K562 (cell line): ENCODE data around the gene ST6GALNAC6. TPM values are rescaled to one million over a fixed set of nuclear protein-coding genes. Genes with fewer than 3 reads are reported as not detected.

Source experiments
- ATAC-seq: fragments of 200-7000 bp; cut with Tn5 transposase; 3 replicates; pipeline ENCODE4 v1.9.1; 2020; ENCODE audit warnings: moderate library complexity
- BruUV-seq: library from RNA; stranded (reverse); fragments of 400-500 nt; replicated peaks from 2 replicates; lab custom pipeline; 2021; lab: Mats Ljungman, UMichigan
- CTCF ChIA-PET: fragments of 300-600 bp; formaldehyde crosslinking; extraction: SDS; loops from one replicate; lab custom pipeline; 2021; ENCODE audit warnings: low intra/inter-chr PET ratio; lab: Yijun Ruan, JAX
- POLR2A ChIA-PET: fragments of 300-600, 350-650 bp; sonication (Branson Sonifier 250); formaldehyde crosslinking; extraction: SDS; loops from one replicate; lab custom pipeline; 2021; ENCODE audit warnings: antibody characterized with exemption, inconsistent platforms; lab: Yijun Ruan, JAX
- DNase-seq, 4 experiments: peaks; one replicate each; pipeline versions ENCODE4 v3.0.0 to v3.0.0-alpha.2; 2011 to 2018; ENCODE audit warnings: low spot score in 3 of 4, mixed read lengths in 3 of 4; ENCODE audit errors: extremely low read depth in 1 of 4
- FAIRE-seq: peaks from 2 replicates; lab custom pipeline; 2011; peaks lifted over from hg19 to GRCh38; lab: Jason Lieb, UNC
- H2AFZ ChIP-seq: 2 replicates; pipeline ENCODE4 v1.6.0; 2011; ENCODE audit warnings: low read depth, low read length, control low read depth, inconsistent platforms
- H3K27ac ChIP-seq: fragments of 200-600 bp; 3 replicates; pipeline ENCODE4 v1.8.0; 2011; ENCODE audit warnings: low read depth, mild to moderate bottlenecking, control low read depth, inconsistent platforms, low read length, moderate library complexity, mixed read lengths; ENCODE audit errors: extremely low read depth
- H3K27me3 ChIP-seq, 2 experiments: fragments of 300-600 bp in 1 of 2; 2 replicates in 1 of 2; 3 replicates in 1 of 2; pipeline versions ENCODE4 v1.6.0 to v1.8.0; 2011; ENCODE audit warnings: inconsistent platforms in 2 of 2, low read length in 2 of 2, mild to moderate bottlenecking in 1 of 2, mixed read lengths in 1 of 2, moderate library complexity in 1 of 2; ENCODE audit not compliant: control insufficient read depth in 2 of 2, insufficient read depth in 2 of 2
- H3K36me3 ChIP-seq: fragments of 300-600 bp; 3 replicates; pipeline ENCODE4 v1.8.0; 2011; ENCODE audit warnings: mild to moderate bottlenecking, low read length, inconsistent platforms; ENCODE audit not compliant: control insufficient read depth, insufficient read depth
- H3K4me1 ChIP-seq, 2 experiments: fragments of 200-600 bp in 1 of 2; replicated peaks in 1 of 2; 2 replicates in 1 of 2; 3 replicates in 1 of 2; pipeline versions ENCODE4 v1.5.1 to v1.8.0; 2011; ENCODE audit warnings: inconsistent platforms in 2 of 2, low read length in 2 of 2, mild to moderate bottlenecking in 1 of 2, mixed read lengths in 1 of 2, moderate library complexity in 1 of 2; ENCODE audit not compliant: control insufficient read depth in 2 of 2, insufficient read depth in 2 of 2
- H3K4me2 ChIP-seq: 2 replicates; pipeline ENCODE4 v1.6.1; 2011; ENCODE audit warnings: low read length, control low read depth, inconsistent platforms, mixed read lengths; ENCODE audit not compliant: insufficient read depth
- H3K4me3 ChIP-seq: fragments of 200-600 bp; sonication (generic), shearing (Covaris generic); 2 replicates; pipeline ENCODE4 v1.5.1; 2016; ENCODE audit warnings: control low read depth, inconsistent platforms
- H3K79me2 ChIP-seq: fragments of 200-600 bp; 3 replicates; pipeline ENCODE4 v1.8.0; 2011; ENCODE audit warnings: low read length, inconsistent platforms; ENCODE audit not compliant: control insufficient read depth, insufficient read depth
- H3K9ac ChIP-seq, 2 experiments: 2 replicates each; pipeline versions ENCODE4 v1.6.0 to v1.6.1; 2011; ENCODE audit warnings: low read depth in 2 of 2, low read length in 2 of 2, control low read depth in 1 of 2, inconsistent platforms in 1 of 2, mild to moderate bottlenecking in 1 of 2, mixed read lengths in 1 of 2; ENCODE audit not compliant: insufficient read depth in 1 of 2
- H3K9me1 ChIP-seq: one replicate; pipeline ENCODE4 v1.6.0; 2011; ENCODE audit warnings: inconsistent platforms, mild to moderate bottlenecking, low read length, moderate library complexity; ENCODE audit not compliant: control insufficient read depth, insufficient read depth
- H3K9me3 ChIP-seq: replicated peaks from 2 replicates; pipeline ENCODE4 v1.5.1; 2011; ENCODE audit warnings: low read depth, low read length, inconsistent platforms; ENCODE audit not compliant: control insufficient read depth, insufficient read depth
- H4K20me1 ChIP-seq: replicated peaks from 2 replicates; pipeline ENCODE4 v1.6.1; 2011; ENCODE audit warnings: low read length, inconsistent platforms, mixed read lengths; ENCODE audit not compliant: control insufficient read depth, insufficient read depth
- ADNP ChIP-seq: fragments of 200-800 bp; sonication (Bioruptor generic); IDR thresholded peaks from 2 replicates; pipeline ENCODE4 v1.6.1; 2016; ENCODE audit warnings: missing genetic modification characterization, missing compliant biosample characterization
- FIP1L1 ChIP-seq: fragments of 200-400 bp; formaldehyde crosslinking; IDR thresholded peaks from 2 replicates; pipeline ENCODE4 v1.6.1; 2018; ENCODE audit warnings: mild to moderate bottlenecking, low read depth, low read length; ENCODE audit not compliant: poor library complexity, severe bottlenecking
- KDM2B ChIP-seq: fragments of 250-450 bp; sonication (Bioruptor Pico); IDR thresholded peaks from 2 replicates; pipeline ENCODE4 v1.8.0; 2021; ENCODE audit warnings: mild to moderate bottlenecking, moderate library complexity
- PTTG1 ChIP-seq: fragments of 450-650 bp; IDR thresholded peaks from 2 replicates; pipeline ENCODE4 v1.6.1; 2016; ENCODE audit warnings: low read depth, mild to moderate bottlenecking, missing genetic modification characterization, missing compliant biosample characterization
- ZNF77 ChIP-seq: fragments of 250-450 bp; sonication (Bioruptor Pico); IDR thresholded peaks from 2 replicates; pipeline ENCODE4 v1.5.0; 2020
- WGBS: fragments of 100-300 bp; shearing (Covaris generic); methylation state at CpG from one replicate; pipeline ENCODE4 v1.1.6; 2016; ENCODE audit warnings: low coverage, mixed read lengths; ENCODE audit not compliant: insufficient coverage; ENCODE audit errors: missing lambda C conversion rate; 5-methylcytosine and 5-hydroxymethylcytosine counted together
- in situ Hi-C: fragments of 300-500 bp; cut with MboI; formaldehyde crosslinking; loops from 4 replicates; pipeline ENCODE4 v1.15.0; 2018; ENCODE audit warnings: inconsistent platforms, mixed read lengths
- intact Hi-C: fragments of 100-400 bp; cut with micrococcal nuclease; formaldehyde crosslinking; loops from 2 replicates; pipeline ENCODE4 v1.14.2; 2022
- polyA plus RNA-seq, 8 experiments: library from polyadenylated mRNA; depleted of rRNA in 4 of 8; stranded (reverse) in 5 of 8; unstranded in 3 of 8; fragments of >200 nt; fragmentation: Nextera tagmentation in 2 of 8; fragmentation: Illumina TruSeq in 1 of 8; extraction: Ambion mirVana in 2 of 8; extraction: Trizol in 1 of 8; gene quantifications; 2 replicates each; pipeline versions ENCODE4 v1.2.1 to v1.2.3, GENCODE V29; 2011 to 2014; ENCODE audit warnings: inconsistent platforms in 1 of 8, missing spikeins in 1 of 8
- total RNA-seq, 7 experiments: library from RNA; depleted of rRNA in 6 of 7; stranded (reverse); fragments of >200 nt in 6 of 7; fragmentation: Illumina TruSeq in 2 of 7; extraction: Trizol in 2 of 7; gene quantifications; 2 replicates each; pipeline versions ENCODE4 v1.2.1 to v1.2.3, GENCODE V29; 2011 to 2021; ENCODE audit warnings: low replicate concordance in 1 of 7
- TF ChIP-seq, protein P1 (sequence below): fragments of 150-350 bp; IDR thresholded peaks from 2 replicates; pipeline ENCODE4 v1.6.1; 2014; ENCODE audit warnings: low read depth, mild to moderate bottlenecking, low read length, borderline replicate concordance
- TF ChIP-seq, protein P2 (sequence below): sonication (generic); formaldehyde crosslinking; IDR thresholded peaks from 2 replicates; pipeline ENCODE4 v1.8.0; 2023; ENCODE audit warnings: mild to moderate bottlenecking, missing genetic modification reagents

ST6GALNAC6 gene
- total and polyA plus RNA-seq, 9 of the 15 experiments (the other 6 are each of a cell fraction or from before 2014, with no cell fraction given): 0.13 to 23.0 (median 14.5) TPM

DNA sequence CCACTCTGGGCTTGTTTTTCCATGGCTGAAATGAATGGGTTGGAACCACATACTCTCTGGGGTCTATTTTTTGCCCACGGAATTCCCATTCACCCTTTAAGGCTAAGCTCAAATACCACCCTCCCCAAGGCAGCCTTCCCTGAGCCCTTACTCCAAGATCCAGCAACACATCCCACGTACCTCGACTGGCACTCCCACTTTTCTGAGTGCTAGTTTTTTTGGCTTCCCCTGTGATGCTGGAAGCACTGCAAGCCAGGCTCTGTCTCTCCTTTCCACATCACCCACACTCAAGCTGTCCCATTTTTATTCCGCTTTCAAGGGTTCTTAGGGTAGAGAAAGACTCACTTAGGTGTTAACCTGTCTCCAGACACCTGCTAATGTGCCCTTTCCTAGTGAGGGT is 6.0 kb downstream of the ST6GALNAC6 start:
- in situ Hi-C loops (no loop called here), intact Hi-C loops (no loop called here)
- Histone ChIP-seq H3K9me3 (peaks cover 4% of the 10 kb centered on the region), H2AFZ (no peak overlapping the region), H3K27ac (no peak overlapping the region), H3K4me2 (no peak overlapping the region), H3K9ac (no peak overlapping the region), H3K4me1 (peaks cover 1 to 28% of the 10 kb centered on the region in 2 experiments), H4K20me1 (no peaks in the 10 kb centered on the region), H3K36me3 (peaks cover 77% of the 10 kb centered on the region), H3K4me3 (no peak overlapping the region), H3K27me3 (no peaks in the 10 kb centered on the region), H3K9me1 (no peaks in the 10 kb centered on the region), H3K79me2 (peaks cover 18% of the 10 kb centered on the region)
- no TSS peak for BruUV-seq
- FAIRE-seq (no peak), ATAC-seq (no peak), DNase-seq (no peak)
- TF ChIP-seq, protein P1, sequence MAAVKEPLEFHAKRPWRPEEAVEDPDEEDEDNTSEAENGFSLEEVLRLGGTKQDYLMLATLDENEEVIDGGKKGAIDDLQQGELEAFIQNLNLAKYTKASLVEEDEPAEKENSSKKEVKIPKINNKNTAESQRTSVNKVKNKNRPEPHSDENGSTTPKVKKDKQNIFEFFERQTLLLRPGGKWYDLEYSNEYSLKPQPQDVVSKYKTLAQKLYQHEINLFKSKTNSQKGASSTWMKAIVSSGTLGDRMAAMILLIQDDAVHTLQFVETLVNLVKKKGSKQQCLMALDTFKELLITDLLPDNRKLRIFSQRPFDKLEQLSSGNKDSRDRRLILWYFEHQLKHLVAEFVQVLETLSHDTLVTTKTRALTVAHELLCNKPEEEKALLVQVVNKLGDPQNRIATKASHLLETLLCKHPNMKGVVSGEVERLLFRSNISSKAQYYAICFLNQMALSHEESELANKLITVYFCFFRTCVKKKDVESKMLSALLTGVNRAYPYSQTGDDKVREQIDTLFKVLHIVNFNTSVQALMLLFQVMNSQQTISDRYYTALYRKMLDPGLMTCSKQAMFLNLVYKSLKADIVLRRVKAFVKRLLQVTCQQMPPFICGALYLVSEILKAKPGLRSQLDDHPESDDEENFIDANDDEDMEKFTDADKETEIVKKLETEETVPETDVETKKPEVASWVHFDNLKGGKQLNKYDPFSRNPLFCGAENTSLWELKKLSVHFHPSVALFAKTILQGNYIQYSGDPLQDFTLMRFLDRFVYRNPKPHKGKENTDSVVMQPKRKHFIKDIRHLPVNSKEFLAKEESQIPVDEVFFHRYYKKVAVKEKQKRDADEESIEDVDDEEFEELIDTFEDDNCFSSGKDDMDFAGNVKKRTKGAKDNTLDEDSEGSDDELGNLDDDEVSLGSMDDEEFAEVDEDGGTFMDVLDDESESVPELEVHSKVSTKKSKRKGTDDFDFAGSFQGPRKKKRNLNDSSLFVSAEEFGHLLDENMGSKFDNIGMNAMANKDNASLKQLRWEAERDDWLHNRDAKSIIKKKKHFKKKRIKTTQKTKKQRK: no peak
- TF ChIP-seq FIP1L1 (no peak), ZNF77 (CRISPR knock-in tag) (no peak), PTTG1 (tag) (no peak), ADNP (no peak), KDM2B (CRISPR knock-in tag) (no peak)
- TF ChIP-seq, protein P2, sequence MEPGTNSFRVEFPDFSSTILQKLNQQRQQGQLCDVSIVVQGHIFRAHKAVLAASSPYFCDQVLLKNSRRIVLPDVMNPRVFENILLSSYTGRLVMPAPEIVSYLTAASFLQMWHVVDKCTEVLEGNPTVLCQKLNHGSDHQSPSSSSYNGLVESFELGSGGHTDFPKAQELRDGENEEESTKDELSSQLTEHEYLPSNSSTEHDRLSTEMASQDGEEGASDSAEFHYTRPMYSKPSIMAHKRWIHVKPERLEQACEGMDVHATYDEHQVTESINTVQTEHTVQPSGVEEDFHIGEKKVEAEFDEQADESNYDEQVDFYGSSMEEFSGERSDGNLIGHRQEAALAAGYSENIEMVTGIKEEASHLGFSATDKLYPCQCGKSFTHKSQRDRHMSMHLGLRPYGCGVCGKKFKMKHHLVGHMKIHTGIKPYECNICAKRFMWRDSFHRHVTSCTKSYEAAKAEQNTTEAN (CRISPR knock-in tag): no peak
- CTCF ChIA-PET: no interaction called here
- POLR2A ChIA-PET: interaction anchor here (1.1 kb wide), 1 partner anchor 9 kb away, joined by 3 read pairs; no protein-coding TSS in a partner anchor
- WGBS: 90% methylated on average over 4 of the region's 4 CpGs
